ENCODE results near the gene NR1I3.

GRCh38 chr1:161196111-161196510 lies 41.9 kb downstream of the NR1I3 start:
- TF ChIP-seq POLR2A (IDR thresholded peaks at IDR 0.05) (no peak), CTCF (IDR thresholded peaks at IDR 0.05) (no peak), EP300 (IDR thresholded peaks at IDR 0.05) (no peak)

All from ovary (tissue), 3 donors.